Transverse colon (tissue), 1 donor: ENCODE measurements around the gene CCDC102B.

Source experiments
- EP300 ChIP-seq: sonication (generic); formaldehyde crosslinking; IDR thresholded peaks from one replicate; pipeline ENCODE4 v1.6.1; 2017; ENCODE audit warnings: antibody characterized with exemption, low read depth
- POLR2A ChIP-seq: fragments of 450-650 bp; IDR thresholded peaks from one replicate; pipeline ENCODE4 v1.6.1; 2016; ENCODE audit warnings: antibody characterized with exemption, mild to moderate bottlenecking, moderate library complexity

DNA sequence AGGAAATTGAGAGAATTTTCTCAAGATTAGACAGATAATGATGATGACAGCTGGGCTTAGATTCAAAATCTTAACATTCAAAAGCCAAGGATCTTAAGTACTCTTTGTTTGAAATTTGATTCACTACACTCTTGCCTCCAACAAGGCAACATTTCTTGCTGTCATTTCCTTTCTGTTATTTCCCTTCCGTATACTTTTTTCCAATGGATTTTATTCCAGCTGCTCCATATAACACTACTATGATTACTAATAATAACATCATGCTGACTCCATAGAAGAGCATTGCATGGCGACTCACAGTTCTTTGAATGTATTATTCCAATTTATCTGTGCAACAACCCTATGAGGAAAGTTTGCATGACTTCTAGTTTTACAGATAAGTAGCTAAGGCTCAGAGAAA is 33.9 kb upstream of the CCDC102B start:
- no peak for TF ChIP-seq POLR2A
- no peak for TF ChIP-seq EP300
